ENCODE data around the gene SLC47A1. TPM values are rescaled to one million over a fixed set of nuclear protein-coding genes. Genes with fewer than 3 reads are reported as not detected.

Gene SLC47A1
- total RNA-seq, 1 donor, result 1.1 TPM

- peak overlapping the region; percentile 66 for H3K4me3 ChIP-seq (ENCODE audit: insufficient read depth, low read length)
- DNase-seq (ENCODE audit: insufficient read length, low spot score, missing footprints), result peak; percentile 84
- no peak overlapping the region for H3K27ac ChIP-seq (ENCODE audit: low read depth, low read length)
- peak overlapping the region; percentile 74 for H2AFZ ChIP-seq (ENCODE audit: low read length)
- H3K4me1 ChIP-seq (ENCODE audit: insufficient read depth, low read length), result peaks cover 4% of the 10 kb centered on the region
- peaks cover 17% of the 10 kb centered on the region for H3K27me3 ChIP-seq (ENCODE audit: insufficient read depth, low read length)
- H4K20me1 ChIP-seq (ENCODE audit: insufficient read depth, low read length), result no peaks in the 10 kb centered on the region
- H3K36me3 ChIP-seq (ENCODE audit: insufficient read depth, low read length), result no peaks in the 10 kb centered on the region
- peak overlapping the region; percentile 74 for H3K4me2 ChIP-seq (ENCODE audit: insufficient read depth, low read length)
- TF ChIP-seq, protein P1, sequence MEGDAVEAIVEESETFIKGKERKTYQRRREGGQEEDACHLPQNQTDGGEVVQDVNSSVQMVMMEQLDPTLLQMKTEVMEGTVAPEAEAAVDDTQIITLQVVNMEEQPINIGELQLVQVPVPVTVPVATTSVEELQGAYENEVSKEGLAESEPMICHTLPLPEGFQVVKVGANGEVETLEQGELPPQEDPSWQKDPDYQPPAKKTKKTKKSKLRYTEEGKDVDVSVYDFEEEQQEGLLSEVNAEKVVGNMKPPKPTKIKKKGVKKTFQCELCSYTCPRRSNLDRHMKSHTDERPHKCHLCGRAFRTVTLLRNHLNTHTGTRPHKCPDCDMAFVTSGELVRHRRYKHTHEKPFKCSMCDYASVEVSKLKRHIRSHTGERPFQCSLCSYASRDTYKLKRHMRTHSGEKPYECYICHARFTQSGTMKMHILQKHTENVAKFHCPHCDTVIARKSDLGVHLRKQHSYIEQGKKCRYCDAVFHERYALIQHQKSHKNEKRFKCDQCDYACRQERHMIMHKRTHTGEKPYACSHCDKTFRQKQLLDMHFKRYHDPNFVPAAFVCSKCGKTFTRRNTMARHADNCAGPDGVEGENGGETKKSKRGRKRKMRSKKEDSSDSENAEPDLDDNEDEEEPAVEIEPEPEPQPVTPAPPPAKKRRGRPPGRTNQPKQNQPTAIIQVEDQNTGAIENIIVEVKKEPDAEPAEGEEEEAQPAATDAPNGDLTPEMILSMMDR (IDR thresholded peaks at IDR 0.05; ENCODE audit: extremely low read depth, low read depth, low read length), result no peak
- H3K9me3 ChIP-seq (ENCODE audit: low read depth, low read length), result no peaks in the 10 kb centered on the region
- no peaks in the 10 kb centered on the region for H3K79me2 ChIP-seq (ENCODE audit: insufficient read depth, low read length)
These were observed 1.0 kb downstream of the SLC47A1 start for GRCh38 chr17:19534562-19535149.

GRCh38 chr17:19537111-19537510, 3.5 kb downstream of the SLC47A1 start:
- Histone ChIP-seq H2AFZ (ENCODE audit: low read length) (no peak overlapping the region), H3K27ac (ENCODE audit: low read depth, low read length) (no peak overlapping the region), H3K4me3 (ENCODE audit: insufficient read depth, low read length) (no peak overlapping the region), H3K27me3 (ENCODE audit: insufficient read depth, low read length) (peaks cover 15% of the 10 kb centered on the region), H4K20me1 (ENCODE audit: insufficient read depth, low read length) (no peaks in the 10 kb centered on the region), H3K4me2 (ENCODE audit: insufficient read depth, low read length) (no peak overlapping the region), H3K9me3 (ENCODE audit: low read depth, low read length) (no peaks in the 10 kb centered on the region), H3K36me3 (ENCODE audit: insufficient read depth, low read length) (no peaks in the 10 kb centered on the region), H3K79me2 (ENCODE audit: insufficient read depth, low read length) (no peaks in the 10 kb centered on the region), H3K4me1 (ENCODE audit: insufficient read depth, low read length) (peaks cover 4% of the 10 kb centered on the region)
- DNase-seq (ENCODE audit: insufficient read length, low spot score, missing footprints), result no peak
- TF ChIP-seq, protein P1 (IDR thresholded peaks at IDR 0.05; ENCODE audit: extremely low read depth, low read depth, low read length), result no peak

DNA sequence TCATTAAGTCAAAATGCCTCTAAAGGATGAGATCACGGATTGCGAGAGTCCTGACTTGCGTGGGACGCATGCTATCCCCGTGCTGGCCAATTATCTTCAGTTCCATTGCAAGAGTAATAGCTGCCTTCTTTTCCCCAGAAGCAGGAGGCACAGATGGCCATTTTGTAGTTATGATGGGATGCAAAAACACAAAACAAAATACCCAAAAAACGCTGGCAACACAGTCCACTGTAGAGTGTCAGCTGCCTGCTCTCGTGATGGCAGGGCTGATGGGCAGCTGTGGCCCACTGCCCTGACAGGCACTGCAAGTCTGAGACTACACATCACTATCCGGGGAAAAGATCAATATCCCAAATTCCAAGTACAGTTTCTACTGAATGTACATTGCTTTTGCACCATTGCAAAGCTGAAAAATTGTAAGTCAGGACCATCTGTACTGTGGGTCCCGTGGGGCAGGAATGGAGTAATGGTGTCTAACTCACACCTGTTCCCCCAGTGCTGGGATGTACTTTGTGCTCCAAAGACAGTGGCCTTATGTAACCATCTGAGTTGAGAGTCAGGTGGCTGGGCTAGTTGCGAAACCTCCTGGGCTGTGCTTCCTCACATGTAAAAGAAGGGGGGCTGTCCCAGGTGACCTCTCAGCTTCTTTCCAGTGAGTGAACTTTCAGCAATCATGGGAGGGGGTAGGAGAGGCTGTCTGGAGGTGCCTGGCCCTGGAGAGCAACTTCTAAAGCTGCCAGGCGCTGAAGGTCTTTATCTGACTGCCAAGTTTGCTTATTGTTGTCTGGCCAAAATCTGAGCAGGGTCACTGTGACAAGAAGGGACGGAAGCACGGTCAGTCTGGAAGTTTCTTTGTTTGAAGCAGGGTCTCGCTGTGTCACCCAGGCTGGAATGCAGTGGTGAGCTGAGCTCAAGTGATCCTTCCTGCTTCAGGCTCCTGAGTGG, 4.7 kb downstream of the SLC47A1 start:
- Histone ChIP-seq H3K4me2 (ENCODE audit: insufficient read depth, low read length) (no peak overlapping the region), H3K4me3 (ENCODE audit: insufficient read depth, low read length) (no peak overlapping the region), H3K79me2 (ENCODE audit: insufficient read depth, low read length) (no peaks in the 10 kb centered on the region), H3K27ac (ENCODE audit: low read depth, low read length) (no peak overlapping the region), H3K36me3 (ENCODE audit: insufficient read depth, low read length) (no peaks in the 10 kb centered on the region), H3K27me3 (ENCODE audit: insufficient read depth, low read length) (peaks cover 8% of the 10 kb centered on the region), H2AFZ (ENCODE audit: low read length) (no peak overlapping the region), H4K20me1 (ENCODE audit: insufficient read depth, low read length) (no peaks in the 10 kb centered on the region), H3K9me3 (ENCODE audit: low read depth, low read length) (no peaks in the 10 kb centered on the region), H3K4me1 (ENCODE audit: insufficient read depth, low read length) (peaks cover 4% of the 10 kb centered on the region)
- TF ChIP-seq, protein P1 (IDR thresholded peaks at IDR 0.05; ENCODE audit: extremely low read depth, low read depth, low read length), result no peak
- DNase-seq (ENCODE audit: insufficient read length, low spot score, missing footprints), result no peak

GRCh38 chr17:19539040-19539399, 5.4 kb downstream of the SLC47A1 start:
- no peak for DNase-seq (ENCODE audit: insufficient read length, low spot score, missing footprints)
- Histone ChIP-seq H3K4me3 (ENCODE audit: insufficient read depth, low read length) (no peak overlapping the region), H3K79me2 (ENCODE audit: insufficient read depth, low read length) (no peaks in the 10 kb centered on the region), H3K4me2 (ENCODE audit: insufficient read depth, low read length) (no peak overlapping the region), H4K20me1 (ENCODE audit: insufficient read depth, low read length) (no peaks in the 10 kb centered on the region), H3K27ac (ENCODE audit: low read depth, low read length) (no peak overlapping the region), H3K4me1 (ENCODE audit: insufficient read depth, low read length) (peaks cover 4% of the 10 kb centered on the region), H3K36me3 (ENCODE audit: insufficient read depth, low read length) (no peaks in the 10 kb centered on the region), H3K9me3 (ENCODE audit: low read depth, low read length) (no peaks in the 10 kb centered on the region), H3K27me3 (ENCODE audit: insufficient read depth, low read length) (peaks cover 8% of the 10 kb centered on the region), H2AFZ (ENCODE audit: low read length) (no peak overlapping the region)
- TF ChIP-seq, protein P1 (IDR thresholded peaks at IDR 0.05; ENCODE audit: extremely low read depth, low read depth, low read length), result no peak

Measured in osteoblast (primary cell).